ENCODE results near the gene COA8.

Gene COA8

GRCh38 chr14:103624860-103625259, 62.1 kb downstream of the COA8 start:
- TF ChIP-seq CTCF (conservative IDR thresholded peaks at IDR 0.05; ENCODE audit: control insufficient read depth, insufficient read depth, low read depth, low read length), result no peak
- DNase-seq (ENCODE audit: low read depth), result peak; percentile 73
- H3K4me3 ChIP-seq (ENCODE audit: control insufficient read depth, low read depth, low read length), result no peak overlapping the region

- no peak for TF ChIP-seq CTCF (conservative IDR thresholded peaks at IDR 0.05; ENCODE audit: control insufficient read depth, insufficient read depth, low read depth, low read length)
- DNase-seq (ENCODE audit: low read depth), result no peak
- no peak overlapping the region for H3K4me3 ChIP-seq (ENCODE audit: control insufficient read depth, low read depth, low read length)
Observed at GRCh38 chr14:103625356-103626095, 62.8 kb downstream of the COA8 start.

GRCh38 chr14:103626146-103626850, 63.5 kb downstream of the COA8 start:
- TF ChIP-seq CTCF (conservative IDR thresholded peaks at IDR 0.05; ENCODE audit: control insufficient read depth, insufficient read depth, low read depth, low read length), result no peak
- no peak overlapping the region for H3K4me3 ChIP-seq (ENCODE audit: control insufficient read depth, low read depth, low read length)
- DNase-seq (ENCODE audit: low read depth), result no peak

GRCh38 chr14:103627073-103628025, 64.6 kb downstream of the COA8 start:
- TF ChIP-seq CTCF (conservative IDR thresholded peaks at IDR 0.05; ENCODE audit: control insufficient read depth, insufficient read depth, low read depth, low read length), result no peak
- DNase-seq (ENCODE audit: low read depth), result no peak
- no peak overlapping the region for H3K4me3 ChIP-seq (ENCODE audit: control insufficient read depth, low read depth, low read length)

GRCh38 chr14:103628221-103628683, 65.5 kb downstream of the COA8 start:
- peak; percentile 81 for DNase-seq (ENCODE audit: low read depth)
- peak overlapping the region; percentile 75 for H3K4me3 ChIP-seq (ENCODE audit: control insufficient read depth, low read depth, low read length)
- no peak for TF ChIP-seq CTCF (conservative IDR thresholded peaks at IDR 0.05; ENCODE audit: control insufficient read depth, insufficient read depth, low read depth, low read length)
